Endometrium (tissue), 2 donors: ENCODE results near the gene LGALSL.

Experiments used
- FAIRE-seq: peaks from 2 replicates; lab custom pipeline; 2012; peaks lifted over from hg19 to GRCh38; lab: Jason Lieb, UNC
- donor health status: control.
- donor health status: control.

Gene LGALSL

DNA sequence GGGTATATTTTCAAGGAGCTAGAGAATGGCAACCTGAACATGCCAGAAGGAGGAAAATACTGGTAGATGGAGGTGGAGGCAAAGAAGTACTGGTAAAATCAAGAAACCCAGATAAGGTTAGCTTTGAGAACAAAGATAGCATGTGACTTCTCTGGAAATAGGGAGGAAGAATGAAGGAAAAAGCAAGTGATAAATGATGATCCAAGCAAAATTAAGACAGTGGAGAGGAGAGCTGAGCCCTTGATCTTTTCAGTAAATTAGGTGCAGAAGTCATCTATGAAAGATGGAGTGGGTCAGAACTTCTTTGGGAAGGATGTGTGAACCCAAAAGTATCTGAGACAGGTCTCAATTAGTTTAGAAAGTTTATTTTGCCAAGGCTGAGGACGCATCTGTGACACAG, 44.5 kb downstream of the LGALSL start:
- FAIRE-seq: no peak

DNA sequence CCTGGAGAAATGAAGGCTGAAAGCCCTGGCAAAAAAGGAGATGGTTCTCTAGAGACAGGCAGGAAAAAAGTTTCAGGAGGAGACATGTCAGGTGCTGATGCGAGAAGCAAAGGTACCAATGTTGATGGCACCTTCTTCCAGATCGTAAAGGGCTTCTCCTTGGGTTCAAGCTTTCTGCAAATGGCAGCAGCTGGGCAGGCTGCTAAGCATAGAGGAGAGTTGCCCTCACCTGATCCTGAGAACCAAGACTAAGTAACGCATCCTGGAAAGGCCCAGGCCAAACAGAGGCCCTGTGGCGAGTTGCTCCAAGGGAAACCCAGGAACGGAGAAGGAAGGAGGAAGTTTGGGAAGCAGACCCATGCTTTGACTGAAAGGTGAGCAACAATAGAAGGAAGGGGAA, 46.6 kb downstream of the LGALSL start:
- no peak for FAIRE-seq

DNA sequence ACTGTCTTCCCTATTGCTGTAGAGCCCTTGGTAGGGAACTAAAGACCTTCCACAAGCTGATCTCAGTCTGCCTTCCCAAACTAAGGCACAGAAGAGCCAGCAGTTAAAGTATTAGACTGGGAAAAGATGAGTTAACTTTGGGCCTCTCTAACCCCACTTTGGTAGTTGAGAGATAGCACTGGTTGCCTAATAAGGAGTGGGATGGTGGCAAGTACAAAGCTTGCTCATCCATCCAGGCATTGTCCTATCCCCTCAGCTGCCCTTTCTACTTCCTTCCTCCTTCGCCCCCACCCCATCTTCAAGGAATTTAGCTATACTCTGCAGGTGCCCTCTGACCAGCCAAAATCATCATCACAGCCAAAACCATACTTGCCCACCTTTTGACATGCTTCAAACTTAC, 48.0 kb downstream of the LGALSL start:
- no peak for FAIRE-seq

DNA sequence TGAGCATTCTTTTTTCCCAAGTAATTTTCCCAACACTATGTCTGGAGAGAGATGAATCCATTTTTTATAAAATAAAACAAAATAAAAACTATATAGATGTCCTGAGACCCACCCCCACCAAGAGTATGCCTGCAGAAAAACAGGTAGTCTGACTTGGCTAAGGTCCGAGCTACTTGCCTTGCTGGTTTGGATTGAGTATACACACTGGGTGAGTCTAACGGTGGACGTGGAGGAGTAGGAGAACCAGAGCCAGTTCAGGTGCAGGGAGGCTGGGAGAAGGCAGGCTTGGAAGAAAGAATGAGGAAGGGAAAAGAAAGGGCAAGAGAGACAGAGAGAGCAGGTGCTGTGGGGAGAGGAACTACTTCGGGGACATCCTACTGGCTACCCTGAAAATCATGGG, 48.9 kb downstream of the LGALSL start:
- no peak for FAIRE-seq

- no peak for FAIRE-seq
These were observed 51.1 kb downstream of the LGALSL start for GRCh38 chr2:64504774-64505720.

- FAIRE-seq: no peak
These were observed 52.7 kb downstream of the LGALSL start for GRCh38 chr2:64506686-64507085.
